Activated naive CD4-positive, alpha-beta T cell treated with anti-CD3 and anti-CD28 coated beads for 36 hours (primary cell): ENCODE data around the gene MDFIC2. TPM values are rescaled to one million over a fixed set of nuclear protein-coding genes. Genes with fewer than 3 reads are reported as not detected.
"Not testable (repeated sequence)": the region's sequence is repeated elsewhere in the genome, so short reads cannot be mapped to it uniquely, and the experiment has no call there.

Experiments
- CTCF ChIA-PET: fragments of 350-600 bp; sonication (Branson Sonifier 250); formaldehyde crosslinking; loops from one replicate; lab custom pipeline; 2021; ENCODE audit warnings: antibody characterized with exemption; lab: Charles Lee
- DNase-seq: peaks from one replicate; pipeline ENCODE4 v3.0.0-alpha.2; 2020
- H3K27ac Mint-ChIP-seq: one replicate; pipeline ENCODE4 v1.8.0; 2021; ENCODE audit warnings: mild to moderate bottlenecking, mixed read lengths
- H3K27me3 Mint-ChIP-seq: one replicate; pipeline ENCODE4 v1.8.0; 2021; ENCODE audit warnings: low read depth, mixed read lengths
- H3K36me3 Mint-ChIP-seq: one replicate; pipeline ENCODE4 v1.8.0; 2021; ENCODE audit warnings: low read depth, mixed read lengths
- H3K4me1 Mint-ChIP-seq: one replicate; pipeline ENCODE4 v1.8.0; 2021; ENCODE audit warnings: low read depth, mixed read lengths
- H3K4me3 Mint-ChIP-seq: one replicate; pipeline ENCODE4 v1.8.0; 2021; ENCODE audit warnings: mild to moderate bottlenecking, moderate library complexity, mixed read lengths
- H3K9me3 Mint-ChIP-seq: one replicate; pipeline ENCODE4 v1.8.0; 2021; ENCODE audit warnings: mixed read lengths
- intact Hi-C: fragments of 100-400 bp; cut with micrococcal nuclease; formaldehyde crosslinking; loops from one replicate; pipeline ENCODE4 v1.15.1; 2023
- total RNA-seq, 2 experiments: library from RNA; stranded (reverse); gene quantifications; one replicate each; pipeline ENCODE4 v1.2.3, GENCODE V29; 2021

MDFIC2 gene
- total RNA-seq: not detected

DNA sequence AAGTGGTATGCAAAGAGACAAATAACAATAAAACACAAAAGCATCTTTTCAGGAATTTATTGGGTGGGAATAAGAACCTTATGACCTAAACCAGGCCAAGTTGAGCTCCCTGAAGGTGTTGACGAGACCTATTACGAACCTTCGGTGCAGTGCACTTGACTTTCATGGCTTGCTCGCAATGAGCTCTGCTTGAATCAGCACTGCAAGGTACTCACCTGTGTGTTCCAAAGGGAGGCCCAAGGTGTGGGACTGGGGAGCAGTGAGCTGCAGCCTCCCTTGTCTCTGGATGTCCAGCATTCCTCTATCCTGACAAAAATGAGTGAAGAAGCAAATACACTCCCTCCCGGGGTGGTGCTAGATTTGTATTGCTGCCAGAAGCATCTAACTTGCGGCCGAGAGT lies at the start of gene MDFIC2:
Gene MDFIC2 (minus strand): TSS at position 303 of the 400 bp plus-strand sequence. CDS start 665 bp downstream, outside the sequence.
- peaks cover 3% of the 10 kb centered on the region for H3K27me3 Mint-ChIP-seq

DNA sequence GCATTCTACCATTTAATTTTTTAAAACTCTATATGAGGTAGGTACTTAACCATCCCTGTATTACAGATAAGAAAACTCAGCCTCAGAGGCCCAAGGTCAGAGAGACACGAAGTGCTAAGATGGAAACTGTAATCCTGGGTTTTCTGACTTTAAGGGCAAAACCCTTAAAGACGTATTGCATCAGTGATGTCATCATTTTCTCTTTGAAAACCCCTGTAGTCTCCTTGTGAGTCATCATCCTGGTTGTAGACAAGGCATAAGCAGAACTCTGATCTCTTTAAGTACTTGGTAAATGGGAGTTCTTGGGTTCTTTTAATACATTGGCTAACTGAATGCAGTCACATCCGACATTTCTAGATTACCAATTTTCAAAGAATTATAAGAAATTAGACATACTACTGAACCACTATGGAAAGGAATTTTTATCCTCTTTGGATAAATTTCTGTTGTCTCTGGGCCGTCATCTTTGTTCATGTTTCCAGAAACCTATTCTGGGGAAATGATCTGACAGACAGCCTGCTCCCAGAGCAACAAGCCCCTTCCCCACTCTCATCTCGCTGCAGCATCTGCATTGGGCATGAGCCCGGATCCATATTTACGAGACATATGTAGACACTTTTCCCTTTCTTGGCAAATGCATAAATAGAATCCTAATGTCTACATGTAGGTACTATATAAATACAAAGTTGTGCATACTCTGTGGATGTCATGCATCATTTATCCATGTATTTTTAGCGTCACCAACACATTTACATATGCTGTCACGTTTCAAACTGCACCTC lies 48.7 kb upstream of the MDFIC2 start:
- Mint-ChIP-seq H3K9me3 (peaks cover 7% of the 10 kb centered on the region), H3K36me3 (peaks cover 3% of the 10 kb centered on the region), H3K27me3 (peaks cover 11% of the 10 kb centered on the region), H3K4me3 (no peak overlapping the region), H3K4me1 (peaks cover 2% of the 10 kb centered on the region), H3K27ac (no peak overlapping the region)
- intact Hi-C loops: loop anchor here (10.0 kb wide), 1 partner anchor 714 kb away; no protein-coding TSS in a partner anchor
- DNase-seq: peak; percentile 26
- CTCF ChIA-PET: interaction anchor here (1.2 to 1.5 kb wide), 2 partner anchors 10 to 241 kb away, joined by 3 read pairs; no protein-coding TSS in a partner anchor

More for the DNA sequence above, at the start of gene MDFIC2:
- Mint-ChIP-seq H3K4me3 (no peak within 1 kb of the TSS), H3K36me3 (no peaks in the 10 kb centered on the region), H3K4me1 (no peaks in the 10 kb centered on the region), H3K9me3 (no peaks in the 10 kb centered on the region), H3K27ac (no peak within 1 kb of the TSS)
- no peak for DNase-seq
- intact Hi-C loops: no loop called here
- CTCF ChIA-PET: interaction anchor here (0.6 kb wide), 1 partner anchor 587 kb away, joined by 4 read pairs; no protein-coding TSS in a partner anchor

DNA sequence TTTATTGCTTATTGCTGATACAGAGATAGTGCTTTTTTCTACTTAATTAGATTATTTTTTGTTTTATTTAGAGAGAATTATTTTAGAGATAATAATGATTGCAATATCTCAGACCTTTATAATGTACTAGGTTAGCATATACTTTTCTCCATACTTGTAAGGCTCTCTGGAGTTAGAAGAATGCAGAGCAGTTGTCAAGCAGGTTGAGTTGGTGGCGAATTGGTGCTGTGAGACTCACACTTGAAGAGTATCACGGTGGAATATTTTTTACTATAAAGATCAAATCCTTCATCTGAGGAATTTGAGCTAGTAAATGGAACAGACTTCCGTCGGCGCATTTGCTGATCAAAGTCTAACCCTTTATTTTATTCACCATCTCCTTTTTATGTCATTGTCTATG lies 47.3 kb upstream of the MDFIC2 start:
- CTCF ChIA-PET: interaction anchor here (0.7 to 1.5 kb wide), 3 partner anchors 12 to 240 kb away, joined by 3 to 4 read pairs (median 3); no protein-coding TSS in a partner anchor
- H3K4me3 Mint-ChIP-seq: no peak overlapping the region
- H3K9me3 Mint-ChIP-seq: peaks cover 7% of the 10 kb centered on the region
- intact Hi-C loops: loop anchor here (1.0 to 10.0 kb wide), 4 partner anchors 239 to 715 kb away; no protein-coding TSS in a partner anchor
- H3K36me3 Mint-ChIP-seq: peaks cover 2% of the 10 kb centered on the region
- no peak for DNase-seq
- H3K27ac Mint-ChIP-seq: no peak overlapping the region
- H3K27me3 Mint-ChIP-seq: peaks cover 13% of the 10 kb centered on the region
- H3K4me1 Mint-ChIP-seq: peaks cover 2% of the 10 kb centered on the region

DNA sequence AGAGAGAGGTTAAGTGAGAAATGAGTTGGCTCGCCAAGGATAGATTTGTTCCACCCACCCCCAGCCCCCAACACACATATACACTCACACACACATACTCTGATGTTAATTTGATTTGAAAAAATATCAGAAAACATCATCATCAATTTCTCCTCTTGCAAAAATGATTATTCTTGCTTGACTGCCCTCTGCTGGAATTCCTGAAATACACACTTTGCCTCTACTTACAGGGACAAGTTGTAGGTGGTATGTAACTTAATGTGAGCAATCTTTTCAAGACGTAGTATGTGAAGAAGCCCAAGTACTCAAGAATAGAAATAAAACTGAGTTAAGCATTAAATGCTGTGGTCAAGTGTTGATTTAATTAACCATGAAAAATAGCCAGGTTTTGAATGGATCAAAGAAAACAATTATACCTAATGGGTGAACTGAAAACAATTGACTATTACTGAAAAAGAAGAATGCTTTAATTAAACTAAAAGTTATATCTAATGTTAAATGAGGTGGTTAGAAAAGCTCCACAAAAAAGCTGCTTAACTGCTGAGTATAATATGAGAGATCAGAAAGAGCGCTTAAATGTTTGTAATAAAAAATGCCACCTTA lies 46.6 kb upstream of the MDFIC2 start:
- Mint-ChIP-seq H3K4me1 (peaks cover 2% of the 10 kb centered on the region), H3K4me3 (no peak overlapping the region), H3K27me3 (peaks cover 10% of the 10 kb centered on the region), H3K27ac (no peak overlapping the region), H3K36me3 (no peaks in the 10 kb centered on the region), H3K9me3 (peaks cover 4% of the 10 kb centered on the region)
- intact Hi-C loops: loop anchor here (1.0 to 10.0 kb wide), 3 partner anchors 239 to 295 kb away; no protein-coding TSS in a partner anchor
- DNase-seq: peak; percentile 32
- CTCF ChIA-PET: interaction anchor here (1.5 to 1.6 kb wide), 2 partner anchors 238 to 239 kb away, joined by 3 to 7 read pairs; no protein-coding TSS in a partner anchor

DNA sequence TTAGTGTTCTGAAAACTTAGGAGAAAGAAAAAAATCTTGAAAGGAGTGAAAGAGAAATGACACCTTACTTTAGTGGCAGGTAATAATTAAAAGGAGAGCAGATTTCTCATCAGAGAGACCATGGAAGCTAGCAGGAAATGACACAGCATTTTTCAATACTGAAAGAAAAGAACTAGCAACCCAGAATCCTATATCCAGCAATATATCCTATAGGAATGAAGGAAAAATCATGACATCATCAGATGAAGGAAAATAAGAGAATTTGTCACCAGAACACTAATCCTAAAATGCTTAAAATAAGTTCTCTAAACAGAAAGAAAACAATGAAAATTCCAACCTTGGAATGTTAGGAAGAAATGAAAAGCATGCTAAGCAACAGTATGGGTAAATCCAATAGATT lies 39.8 kb upstream of the MDFIC2 start:
- H3K9me3 Mint-ChIP-seq: no peaks in the 10 kb centered on the region
- no peaks in the 10 kb centered on the region for H3K4me1 Mint-ChIP-seq
- no peak for DNase-seq
- no peak overlapping the region for H3K27ac Mint-ChIP-seq
- CTCF ChIA-PET: no interaction called here
- peaks cover 12% of the 10 kb centered on the region for H3K27me3 Mint-ChIP-seq
- no peak overlapping the region for H3K4me3 Mint-ChIP-seq
- H3K36me3 Mint-ChIP-seq: no peaks in the 10 kb centered on the region
- intact Hi-C loops: loop anchor here (10.0 kb wide), 1 partner anchor 257 kb away; no protein-coding TSS in a partner anchor

DNA sequence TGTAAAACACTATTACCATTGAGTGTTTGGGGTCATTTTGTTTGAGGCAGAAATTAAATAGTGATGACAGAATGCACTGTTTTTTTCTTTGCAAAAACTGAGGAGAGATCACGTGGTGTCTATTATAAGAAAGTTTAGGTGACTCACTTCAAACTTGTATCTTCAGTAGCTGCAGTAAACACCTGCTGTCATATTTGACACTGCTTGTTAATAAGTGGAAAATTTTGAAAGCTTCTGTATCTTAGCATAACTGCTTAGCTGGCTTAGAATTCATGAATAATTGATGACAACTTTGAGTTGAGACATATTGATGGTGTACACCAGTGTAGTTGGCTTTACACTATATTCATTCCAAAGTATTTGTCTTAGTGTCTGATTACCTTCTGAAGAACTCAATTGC lies 29.7 kb upstream of the MDFIC2 start:
- H3K9me3 Mint-ChIP-seq: no peaks in the 10 kb centered on the region
- intact Hi-C loops: no loop called here
- H3K27ac Mint-ChIP-seq: no peak overlapping the region
- DNase-seq: no peak
- no peak overlapping the region for H3K4me3 Mint-ChIP-seq
- no peaks in the 10 kb centered on the region for H3K4me1 Mint-ChIP-seq
- H3K27me3 Mint-ChIP-seq: peaks cover 6% of the 10 kb centered on the region
- CTCF ChIA-PET: no interaction called here
- no peaks in the 10 kb centered on the region for H3K36me3 Mint-ChIP-seq

DNA sequence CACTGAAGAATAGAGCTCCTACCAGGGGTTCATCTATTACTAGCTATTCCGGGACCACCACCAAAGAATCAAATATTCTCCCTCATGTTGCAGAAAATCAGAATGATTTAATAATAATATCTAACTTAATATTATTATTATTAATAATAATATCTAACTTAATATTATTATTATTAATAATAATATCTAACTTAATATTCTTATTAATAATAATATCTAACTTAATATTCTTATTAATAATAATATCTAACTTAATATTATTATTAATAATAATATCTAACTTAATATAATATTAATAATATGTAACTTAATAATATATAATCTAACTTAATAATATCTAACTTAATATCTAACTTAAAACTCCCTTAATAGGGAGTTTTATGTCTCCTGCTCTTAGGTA lies 24.4 kb upstream of the MDFIC2 start:
- CTCF ChIA-PET: interaction anchor here (0.6 to 1.3 kb wide), 2 partner anchors 10 to 103 kb away, joined by 3 read pairs; no protein-coding TSS in a partner anchor
- DNase-seq, H3K36me3 Mint-ChIP-seq, H3K4me1 Mint-ChIP-seq, H3K27ac Mint-ChIP-seq, H3K9me3 Mint-ChIP-seq, H3K4me3 Mint-ChIP-seq, intact Hi-C loops: not testable (repeated sequence)
- peaks cover 15% of the 10 kb centered on the region for H3K27me3 Mint-ChIP-seq

DNA sequence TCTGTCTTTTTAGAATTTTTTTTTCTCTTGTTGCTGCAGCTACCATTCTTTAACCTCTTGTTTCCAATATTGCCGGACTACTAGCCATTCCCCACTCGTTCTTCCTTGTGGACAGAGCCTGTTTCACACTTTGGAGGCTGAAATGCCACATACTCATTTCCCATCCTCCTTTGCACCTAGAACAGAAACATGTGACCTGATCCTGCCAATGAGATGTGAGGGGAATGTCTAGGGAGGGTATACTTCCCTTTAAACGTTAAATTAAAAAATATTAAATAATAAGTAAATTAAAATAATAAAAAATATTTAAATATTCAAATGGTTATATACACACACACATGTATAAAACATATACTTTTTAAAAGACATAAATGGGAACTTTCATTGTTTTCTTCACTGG lies 20.6 kb upstream of the MDFIC2 start:
- Mint-ChIP-seq H3K4me3 (no peak overlapping the region), H3K9me3 (no peaks in the 10 kb centered on the region), H3K27ac (no peak overlapping the region), H3K27me3 (peaks cover 24% of the 10 kb centered on the region), H3K4me1 (no peaks in the 10 kb centered on the region), H3K36me3 (no peaks in the 10 kb centered on the region)
- intact Hi-C loops: no loop called here
- CTCF ChIA-PET: no interaction called here
- no peak for DNase-seq

DNA sequence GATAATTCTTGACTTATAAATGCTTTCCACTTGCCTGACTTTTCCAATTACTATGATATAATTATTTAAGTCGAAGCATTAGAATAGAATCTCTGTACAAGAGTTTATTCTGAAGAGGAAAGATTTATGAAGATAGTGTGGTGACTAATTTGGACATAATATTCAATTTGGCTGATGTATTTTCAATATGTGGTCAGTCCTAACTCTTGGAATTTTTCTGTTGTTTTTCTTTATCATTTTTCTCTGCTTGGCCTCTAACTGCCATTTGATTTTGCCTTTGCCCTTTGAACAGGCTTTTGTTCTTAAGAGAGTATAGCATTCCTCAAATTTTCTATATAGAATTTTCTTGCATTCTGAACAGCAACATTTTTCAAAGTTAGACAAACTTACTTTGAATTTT lies 2.6 kb upstream of the MDFIC2 start:
- intact Hi-C loops: no loop called here
- Mint-ChIP-seq H3K27me3 (peaks cover 11% of the 10 kb centered on the region), H3K27ac (no peak overlapping the region), H3K4me3 (no peak overlapping the region), H3K9me3 (peaks cover 5% of the 10 kb centered on the region), H3K4me1 (no peaks in the 10 kb centered on the region), H3K36me3 (no peaks in the 10 kb centered on the region)
- DNase-seq: no peak
- CTCF ChIA-PET: no interaction called here

DNA sequence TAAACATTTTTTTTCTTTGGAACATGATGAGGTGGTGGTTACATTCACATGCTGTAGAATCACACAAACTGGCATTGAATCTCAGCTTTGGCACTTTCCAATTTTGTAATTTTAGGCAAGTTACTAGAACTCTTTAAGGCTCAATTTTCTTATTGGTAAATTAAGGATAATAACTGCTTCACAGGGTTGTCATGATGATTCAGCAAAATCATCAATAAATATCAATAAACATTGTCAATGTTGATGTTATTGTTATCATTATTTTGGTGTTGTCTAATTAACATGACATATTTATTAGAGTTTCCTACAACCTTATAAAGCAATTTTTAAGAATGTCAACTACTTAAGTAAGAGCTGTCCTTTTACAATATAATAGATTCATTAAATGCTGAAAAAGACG lies 1.6 kb downstream of the MDFIC2 start:
- Mint-ChIP-seq H3K27me3 (peaks cover 7% of the 10 kb centered on the region), H3K9me3 (no peaks in the 10 kb centered on the region), H3K36me3 (no peaks in the 10 kb centered on the region), H3K4me3 (no peak overlapping the region), H3K27ac (no peak overlapping the region), H3K4me1 (no peaks in the 10 kb centered on the region)
- intact Hi-C loops: no loop called here
- CTCF ChIA-PET: no interaction called here
- DNase-seq: no peak

DNA sequence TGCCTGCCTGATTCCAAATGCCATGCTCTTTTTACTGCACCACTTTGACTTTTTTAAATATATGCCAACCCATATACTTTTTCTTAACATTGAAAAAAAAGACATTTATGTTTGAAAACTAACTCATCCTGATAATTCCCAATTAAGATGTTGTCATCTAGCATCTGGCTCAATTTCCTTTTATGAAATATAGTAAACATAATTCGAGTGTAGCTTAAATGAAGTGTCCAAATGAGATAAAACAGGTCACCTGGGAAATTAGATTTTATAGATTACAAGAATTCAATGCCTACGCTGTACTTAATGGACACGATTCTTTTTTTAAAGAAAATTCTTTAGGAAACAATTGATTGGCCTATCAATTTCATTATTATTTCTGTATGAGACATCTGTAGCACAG lies 2.8 kb downstream of the MDFIC2 start:
- CTCF ChIA-PET: no interaction called here
- Mint-ChIP-seq H3K9me3 (no peaks in the 10 kb centered on the region), H3K36me3 (no peaks in the 10 kb centered on the region), H3K4me3 (no peak overlapping the region), H3K4me1 (no peaks in the 10 kb centered on the region), H3K27ac (no peak overlapping the region), H3K27me3 (peaks cover 9% of the 10 kb centered on the region)
- intact Hi-C loops: no loop called here
- DNase-seq: no peak

DNA sequence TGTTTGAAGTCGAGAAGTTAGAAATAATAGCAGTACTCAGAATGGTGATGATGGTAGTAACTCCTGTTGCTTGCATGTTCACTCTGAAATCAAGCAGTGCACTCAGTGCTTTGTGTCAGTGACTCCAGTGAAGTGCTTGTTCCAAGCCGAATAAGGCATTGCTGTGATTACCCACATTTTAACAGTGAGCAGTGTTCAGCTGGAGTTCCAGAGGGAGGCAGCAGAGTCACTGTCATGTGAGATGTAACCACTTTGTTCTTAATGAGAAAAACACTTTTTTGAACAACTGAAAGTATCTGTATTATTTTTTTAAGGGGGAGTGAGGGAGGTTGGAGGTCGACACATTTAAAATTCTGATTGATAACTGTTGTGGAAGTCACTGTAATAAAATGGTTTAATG lies 3.7 kb downstream of the MDFIC2 start:
- DNase-seq: peak; percentile 6
- CTCF ChIA-PET: no interaction called here
- no peak overlapping the region for H3K27ac Mint-ChIP-seq
- no peaks in the 10 kb centered on the region for H3K36me3 Mint-ChIP-seq
- H3K4me3 Mint-ChIP-seq: no peak overlapping the region
- H3K4me1 Mint-ChIP-seq: no peaks in the 10 kb centered on the region
- no peaks in the 10 kb centered on the region for H3K9me3 Mint-ChIP-seq
- intact Hi-C loops: no loop called here
- peaks cover 9% of the 10 kb centered on the region for H3K27me3 Mint-ChIP-seq
